ENCODE results near the gene PAQR7. TPM values are rescaled to one million over a fixed set of nuclear protein-coding genes. Genes with fewer than 3 reads are reported as not detected.

The PAQR7 gene
- total RNA-seq, 1 experiment from 2014 or later: 9.6 TPM

- no peak for DNase-seq (ENCODE audit: low read depth)
These were observed 56.9 kb downstream of the PAQR7 start for GRCh38 chr1:25818569-25818968.

GRCh38 chr1:25817840-25818501, 57.5 kb downstream of the PAQR7 start:
- DNase-seq (ENCODE audit: low read depth): no peak

- DNase-seq (ENCODE audit: low read depth): no peak
These were observed 59.3 kb downstream of the PAQR7 start for GRCh38 chr1:25816112-25816718.

- no peak for DNase-seq (ENCODE audit: low read depth)
These were observed 60.0 kb downstream of the PAQR7 start for GRCh38 chr1:25815208-25816111.

GRCh38 chr1:25814549-25815087, 60.9 kb downstream of the PAQR7 start:
- no peak for DNase-seq (ENCODE audit: low read depth)

GRCh38 chr1:25813734-25814471, 61.6 kb downstream of the PAQR7 start:
- no peak for DNase-seq (ENCODE audit: low read depth)

- DNase-seq (ENCODE audit: low read depth): no peak
These were observed 62.3 kb downstream of the PAQR7 start for GRCh38 chr1:25813071-25813733.

Other genes with a start within 250 kb of the PAQR7 start
- gene SELENON, start 75.5 kb downstream of the PAQR7 start, total RNA-seq (2014; rRNA removed): 35.5 and 43.1 TPM in 2 replicates
- gene MTFR1L, start 55.8 kb downstream of the PAQR7 start, total RNA-seq (2014; rRNA removed): 47.4 and 53.7 TPM in 2 replicates
- gene AUNIP, start 16.3 kb downstream of the PAQR7 start, total RNA-seq (2014; rRNA removed): 9.5 and 9.7 TPM in 2 replicates
- gene STMN1, start 30.7 kb upstream of the PAQR7 start, total RNA-seq (2014; rRNA removed): 253 and 288 TPM in 2 replicates
- gene PAFAH2, start 122.4 kb upstream of the PAQR7 start, total RNA-seq (2014; rRNA removed): 13.5 and 16.1 TPM in 2 replicates
- gene EXTL1, start 146.1 kb upstream of the PAQR7 start, total RNA-seq (2014; rRNA removed): 1.0 and 1.2 TPM in 2 replicates
- not detected in 2 replicates for gene SLC30A2, start 170.4 kb upstream of the PAQR7 start, total RNA-seq (2014; rRNA removed)
- gene TRIM63, start 191.9 kb upstream of the PAQR7 start, total RNA-seq (2014; rRNA removed): not detected in 2 replicates
- gene PDIK1L, start 236.1 kb upstream of the PAQR7 start, total RNA-seq (2014; rRNA removed): 2.9 and 3.0 TPM in 2 replicates